Activated naive CD4-positive, alpha-beta T cell treated with anti-CD3 and anti-CD28 coated beads, Interleukin-2, amount 50 U/mL, for 24 hours (primary cell): Measurements from ENCODE around the gene CNBD2.
A peak's percentile ranks its signal among the peaks of the same experiment; 100 is the strongest.
"Not testable (repeated sequence)": the region's sequence is repeated elsewhere in the genome, so short reads cannot be mapped to it uniquely, and the experiment has no call there.

Source experiments
- H3K27ac Mint-ChIP-seq: one replicate; pipeline ENCODE4 v1.8.0; 2021; ENCODE audit warnings: mild to moderate bottlenecking, mixed read lengths
- H3K27me3 Mint-ChIP-seq: one replicate; pipeline ENCODE4 v1.8.0; 2021; ENCODE audit warnings: mixed read lengths
- H3K36me3 Mint-ChIP-seq: one replicate; pipeline ENCODE4 v1.8.0; 2021; ENCODE audit warnings: mixed read lengths
- H3K4me1 Mint-ChIP-seq: one replicate; pipeline ENCODE4 v1.8.0; 2021; ENCODE audit warnings: mixed read lengths
- H3K4me3 Mint-ChIP-seq: one replicate; pipeline ENCODE4 v1.8.0; 2021; ENCODE audit warnings: mild to moderate bottlenecking, mixed read lengths
- H3K9me3 Mint-ChIP-seq: one replicate; pipeline ENCODE4 v1.8.0; 2021; ENCODE audit warnings: mixed read lengths

CNBD2 gene

GRCh38 chr20:36061754-36062153, 93.4 kb downstream of the CNBD2 start:
- Mint-ChIP-seq H3K27ac (no peak overlapping the region), H3K36me3 (no peaks in the 10 kb centered on the region)

GRCh38 chr20:36062799-36063198, 94.4 kb downstream of the CNBD2 start:
- Mint-ChIP-seq H3K27me3 (no peaks in the 10 kb centered on the region), H3K27ac (no peak overlapping the region), H3K4me1 (no peaks in the 10 kb centered on the region), H3K4me3 (no peak overlapping the region), H3K36me3 (no peaks in the 10 kb centered on the region), H3K9me3 (no peaks in the 10 kb centered on the region)

More at GRCh38 chr20:36061754-36062153, 93.4 kb downstream of the CNBD2 start:
- H3K9me3 Mint-ChIP-seq, result no peaks in the 10 kb centered on the region
- H3K4me3 Mint-ChIP-seq, result no peak overlapping the region
- no peaks in the 10 kb centered on the region for H3K27me3 Mint-ChIP-seq
- H3K4me1 Mint-ChIP-seq, result no peaks in the 10 kb centered on the region

DNA sequence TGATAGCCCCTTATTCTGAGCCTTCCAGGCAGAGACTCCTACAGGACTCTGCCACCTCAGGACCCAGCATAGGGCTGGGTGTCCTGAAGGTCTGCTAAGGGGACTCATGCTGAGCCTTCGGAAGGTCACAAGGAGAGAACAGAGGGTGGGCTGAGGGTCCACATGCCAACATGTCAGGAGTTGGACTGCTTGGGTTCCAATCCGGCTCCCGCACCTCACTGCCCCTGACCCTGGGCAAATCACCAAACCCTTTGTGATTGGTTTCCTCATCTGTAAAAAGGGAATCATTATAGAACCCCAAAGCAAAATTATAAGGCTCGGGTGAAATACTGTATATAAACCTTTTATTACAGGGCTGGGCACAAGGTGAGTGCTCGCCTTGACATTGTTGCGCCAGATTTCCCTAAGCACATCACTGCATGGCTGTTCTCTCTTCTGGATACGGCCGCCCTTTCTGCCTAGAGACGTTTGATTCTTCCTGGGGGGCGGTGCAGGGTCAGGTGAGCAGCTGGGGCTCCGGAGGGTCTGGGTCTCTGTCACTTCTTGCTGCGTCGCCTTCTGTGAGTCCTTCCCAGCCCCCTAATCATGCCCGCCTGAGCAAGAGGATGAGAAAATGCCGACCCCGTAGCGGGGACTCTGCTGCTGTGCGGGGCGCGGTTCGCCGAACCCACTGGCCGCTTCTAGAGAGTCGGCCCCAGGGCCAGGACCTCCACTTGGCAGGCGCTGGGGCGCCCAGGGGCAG, 95.7 kb downstream of the CNBD2 start:
- Mint-ChIP-seq H3K27me3 (no peaks in the 10 kb centered on the region), H3K27ac (no peak overlapping the region), H3K4me1 (no peaks in the 10 kb centered on the region), H3K9me3 (no peaks in the 10 kb centered on the region), H3K36me3 (no peaks in the 10 kb centered on the region), H3K4me3 (peak overlapping the region; percentile 87)

GRCh38 chr20:36064658-36065426, 96.5 kb downstream of the CNBD2 start:
- Mint-ChIP-seq H3K9me3 (no peaks in the 10 kb centered on the region), H3K36me3 (no peaks in the 10 kb centered on the region), H3K27me3 (no peaks in the 10 kb centered on the region), H3K4me3 (peak overlapping the region; percentile 87), H3K4me1 (no peaks in the 10 kb centered on the region), H3K27ac (no peak overlapping the region)

DNA sequence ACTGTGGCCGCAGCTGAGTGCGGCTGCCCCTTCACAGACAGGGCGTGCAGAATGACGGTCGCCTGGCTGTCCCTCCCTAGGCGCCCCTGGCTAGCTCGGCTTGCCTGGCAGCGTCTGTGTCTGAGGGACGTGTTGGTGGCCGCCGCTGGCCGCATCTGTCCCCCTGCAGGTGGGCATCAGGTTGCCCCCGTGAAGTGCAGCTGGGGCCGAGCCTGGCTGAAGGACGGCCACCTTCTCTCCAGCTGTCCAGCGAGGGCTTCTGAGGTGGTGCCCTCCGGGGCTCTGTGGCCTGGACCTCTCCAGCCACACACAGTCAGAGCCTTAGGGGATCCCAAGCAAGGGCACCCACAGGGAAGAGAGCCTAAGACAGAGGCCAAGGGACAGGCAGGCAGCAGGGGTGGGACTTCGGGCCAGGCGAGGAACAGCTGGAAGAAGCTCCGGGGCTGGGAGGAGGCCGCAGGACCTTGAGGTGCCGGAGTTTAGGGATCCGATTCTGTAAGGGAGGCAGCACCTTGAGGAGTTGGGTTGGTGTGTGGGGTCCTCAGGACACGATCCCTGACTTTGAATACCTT, 97.1 kb downstream of the CNBD2 start:
- H3K27me3 Mint-ChIP-seq, result no peaks in the 10 kb centered on the region
- no peak overlapping the region for H3K27ac Mint-ChIP-seq
- peak overlapping the region; percentile 87 for H3K4me3 Mint-ChIP-seq
- H3K4me1 Mint-ChIP-seq, result no peaks in the 10 kb centered on the region
- no peaks in the 10 kb centered on the region for H3K9me3 Mint-ChIP-seq
- no peaks in the 10 kb centered on the region for H3K36me3 Mint-ChIP-seq

DNA sequence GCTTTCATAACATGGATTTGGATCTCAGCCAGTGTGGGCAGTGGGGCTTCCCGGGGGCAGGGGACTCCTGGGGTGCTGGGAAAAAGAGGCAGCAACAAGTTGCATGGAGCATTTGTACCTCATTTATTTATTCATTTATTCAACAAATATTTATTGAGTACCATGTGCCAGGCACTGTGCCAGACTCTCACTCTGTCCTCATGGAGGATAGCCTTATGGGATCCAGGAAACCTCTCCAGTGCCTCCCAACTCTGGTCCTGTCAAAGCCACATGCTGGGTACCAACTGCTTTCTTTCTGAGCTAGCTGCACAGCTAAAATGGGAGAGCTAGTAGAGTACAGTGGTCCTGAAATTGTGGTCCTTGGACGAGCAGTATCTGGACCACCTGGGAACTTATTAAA, 98.4 kb downstream of the CNBD2 start:
- H3K27ac Mint-ChIP-seq, result no peak overlapping the region
- H3K4me3 Mint-ChIP-seq, result no peak overlapping the region
- H3K4me1 Mint-ChIP-seq, result no peaks in the 10 kb centered on the region
- no peaks in the 10 kb centered on the region for H3K9me3 Mint-ChIP-seq
- no peaks in the 10 kb centered on the region for H3K27me3 Mint-ChIP-seq
- no peaks in the 10 kb centered on the region for H3K36me3 Mint-ChIP-seq

DNA sequence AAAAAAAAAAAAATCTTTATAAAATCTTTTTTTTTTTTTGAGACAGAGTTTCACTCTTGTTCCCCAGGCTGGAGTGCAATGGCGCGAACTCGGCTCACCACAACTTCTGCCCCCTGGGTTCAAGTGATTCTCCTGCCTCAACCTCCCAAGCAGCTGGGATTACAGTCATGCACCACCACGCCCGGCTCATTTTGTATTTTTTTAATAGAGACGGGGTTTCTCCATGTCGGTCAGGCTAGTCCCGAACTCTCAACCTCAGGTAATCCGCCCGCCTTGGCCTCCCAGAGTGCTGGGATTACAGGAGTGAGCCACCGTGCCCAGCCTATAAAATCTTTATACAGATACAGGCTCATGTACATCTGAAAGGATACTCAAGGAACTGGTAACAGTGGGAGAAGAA, 100.1 kb downstream of the CNBD2 start:
- not testable (repeated sequence) for H3K27me3 Mint-ChIP-seq, H3K4me3 Mint-ChIP-seq, H3K27ac Mint-ChIP-seq, H3K36me3 Mint-ChIP-seq, H3K9me3 Mint-ChIP-seq, H3K4me1 Mint-ChIP-seq

- no peak overlapping the region for H3K27ac Mint-ChIP-seq
These were observed 102.1 kb downstream of the CNBD2 start for GRCh38 chr20:36070451-36070850.

GRCh38 chr20:36071848-36072247, 103.5 kb downstream of the CNBD2 start:
- Mint-ChIP-seq H3K4me3 (no peak overlapping the region), H3K27me3 (no peaks in the 10 kb centered on the region), H3K27ac (no peak overlapping the region), H3K36me3 (no peaks in the 10 kb centered on the region), H3K9me3 (no peaks in the 10 kb centered on the region), H3K4me1 (no peaks in the 10 kb centered on the region)

More at GRCh38 chr20:36070451-36070850, 102.1 kb downstream of the CNBD2 start:
- Mint-ChIP-seq H3K27me3 (no peaks in the 10 kb centered on the region), H3K4me3 (no peak overlapping the region), H3K4me1 (no peaks in the 10 kb centered on the region), H3K9me3 (no peaks in the 10 kb centered on the region), H3K36me3 (no peaks in the 10 kb centered on the region)

DNA sequence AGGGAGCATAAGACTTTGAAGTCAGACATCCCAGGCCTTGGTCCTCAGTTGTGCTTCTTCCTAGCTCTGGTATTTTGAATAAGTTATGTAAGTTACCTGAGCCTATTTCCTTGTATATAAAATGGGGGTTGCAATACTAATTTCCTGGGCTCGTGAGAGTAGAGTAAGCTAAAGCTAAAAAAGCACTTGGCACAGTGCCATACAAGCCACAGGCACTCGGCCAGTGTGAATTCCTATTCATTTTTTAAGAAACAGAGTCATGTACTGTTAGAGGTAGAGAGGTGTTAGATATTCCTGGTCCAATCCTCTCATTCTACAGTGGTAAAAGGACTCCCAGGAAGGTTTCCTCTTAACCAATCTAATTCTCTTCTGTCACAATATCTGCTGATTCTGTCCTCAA, 106.6 kb downstream of the CNBD2 start:
- H3K9me3 Mint-ChIP-seq, result no peaks in the 10 kb centered on the region
- no peaks in the 10 kb centered on the region for H3K4me1 Mint-ChIP-seq
- H3K27me3 Mint-ChIP-seq, result peaks cover 3% of the 10 kb centered on the region
- no peak overlapping the region for H3K27ac Mint-ChIP-seq
- H3K4me3 Mint-ChIP-seq, result no peak overlapping the region
- H3K36me3 Mint-ChIP-seq, result no peaks in the 10 kb centered on the region

- not testable (repeated sequence) for H3K36me3 Mint-ChIP-seq, H3K27me3 Mint-ChIP-seq, H3K27ac Mint-ChIP-seq, H3K4me3 Mint-ChIP-seq, H3K4me1 Mint-ChIP-seq, H3K9me3 Mint-ChIP-seq
These were observed 109.4 kb downstream of the CNBD2 start for GRCh38 chr20:36077762-36078161.

DNA sequence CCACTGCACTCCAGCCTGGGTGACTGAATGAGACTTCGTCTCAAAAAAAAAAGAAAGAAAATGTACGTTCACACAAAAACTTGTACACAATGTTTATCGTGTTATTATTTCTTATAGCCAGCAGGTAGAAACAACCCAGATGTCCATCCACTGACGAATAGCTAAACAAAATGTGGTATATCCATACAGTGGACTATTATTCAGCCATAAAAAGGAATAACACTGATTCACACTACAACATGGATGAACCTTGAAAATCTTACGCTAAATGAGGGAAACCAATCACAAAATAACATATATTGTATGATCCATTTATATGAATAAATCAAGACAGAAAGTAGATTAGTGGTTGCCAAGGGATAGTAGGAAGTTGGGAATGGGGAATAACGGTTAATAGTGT, 111.1 kb downstream of the CNBD2 start:
- Mint-ChIP-seq H3K27ac (no peak overlapping the region), H3K36me3 (peaks cover 2% of the 10 kb centered on the region), H3K4me3 (no peak overlapping the region), H3K9me3 (no peaks in the 10 kb centered on the region), H3K27me3 (peaks cover 6% of the 10 kb centered on the region), H3K4me1 (no peaks in the 10 kb centered on the region)

DNA sequence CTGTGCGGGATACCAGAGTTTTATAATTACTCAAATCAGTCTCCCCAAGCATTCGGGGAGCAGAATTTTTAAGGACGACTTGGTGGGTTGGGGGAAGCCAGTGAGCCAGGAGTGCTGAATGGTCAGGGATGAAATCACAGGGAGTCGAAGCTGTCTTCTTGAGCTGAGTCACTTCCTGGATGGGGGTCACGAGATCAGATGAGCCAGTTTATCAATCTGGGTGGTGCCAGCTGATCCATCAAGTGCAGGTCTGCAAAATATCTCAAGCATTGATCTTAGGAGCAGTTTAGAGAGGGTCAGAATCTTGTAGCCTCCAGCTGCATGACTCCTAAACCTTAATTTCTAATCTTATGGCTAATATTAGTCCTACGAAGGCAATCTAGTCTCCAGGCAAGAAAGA, 111.6 kb downstream of the CNBD2 start:
- H3K9me3 Mint-ChIP-seq, H3K27me3 Mint-ChIP-seq, H3K36me3 Mint-ChIP-seq, H3K4me3 Mint-ChIP-seq, H3K27ac Mint-ChIP-seq, H3K4me1 Mint-ChIP-seq: not testable (repeated sequence)
